Activated naive CD4-positive, alpha-beta T cell treated with anti-CD3 and anti-CD28 coated beads, Interleukin-2, amount 10 ng/mL, durations not matched to agents 7 days and 5 days (primary cell): ENCODE results near the gene TTLL10.

ENCODE experiments used
- CTCF ChIA-PET: fragments of 350-600 bp; sonication (Branson Sonifier 250); formaldehyde crosslinking; loops from one replicate; lab custom pipeline; 2021; ENCODE audit warnings: antibody characterized with exemption; lab: Charles Lee
- DNase-seq: peaks from one replicate; pipeline ENCODE4 v3.0.0-alpha.2; 2020
- H3K27ac Mint-ChIP-seq: one replicate; pipeline ENCODE4 v1.8.0; 2021; ENCODE audit warnings: mild to moderate bottlenecking, moderate library complexity, mixed read lengths
- H3K27me3 Mint-ChIP-seq: one replicate; pipeline ENCODE4 v1.8.0; 2021; ENCODE audit warnings: mild to moderate bottlenecking, mixed read lengths
- H3K36me3 Mint-ChIP-seq: one replicate; pipeline ENCODE4 v1.8.0; 2021; ENCODE audit warnings: mixed read lengths
- H3K4me1 Mint-ChIP-seq: one replicate; pipeline ENCODE4 v1.8.0; 2021; ENCODE audit warnings: mixed read lengths
- H3K4me3 Mint-ChIP-seq: one replicate; pipeline ENCODE4 v1.8.0; 2021; ENCODE audit warnings: mild to moderate bottlenecking, moderate library complexity, mixed read lengths
- H3K9me3 Mint-ChIP-seq: one replicate; pipeline ENCODE4 v1.8.0; 2021; ENCODE audit warnings: mixed read lengths

TTLL10 gene

DNA sequence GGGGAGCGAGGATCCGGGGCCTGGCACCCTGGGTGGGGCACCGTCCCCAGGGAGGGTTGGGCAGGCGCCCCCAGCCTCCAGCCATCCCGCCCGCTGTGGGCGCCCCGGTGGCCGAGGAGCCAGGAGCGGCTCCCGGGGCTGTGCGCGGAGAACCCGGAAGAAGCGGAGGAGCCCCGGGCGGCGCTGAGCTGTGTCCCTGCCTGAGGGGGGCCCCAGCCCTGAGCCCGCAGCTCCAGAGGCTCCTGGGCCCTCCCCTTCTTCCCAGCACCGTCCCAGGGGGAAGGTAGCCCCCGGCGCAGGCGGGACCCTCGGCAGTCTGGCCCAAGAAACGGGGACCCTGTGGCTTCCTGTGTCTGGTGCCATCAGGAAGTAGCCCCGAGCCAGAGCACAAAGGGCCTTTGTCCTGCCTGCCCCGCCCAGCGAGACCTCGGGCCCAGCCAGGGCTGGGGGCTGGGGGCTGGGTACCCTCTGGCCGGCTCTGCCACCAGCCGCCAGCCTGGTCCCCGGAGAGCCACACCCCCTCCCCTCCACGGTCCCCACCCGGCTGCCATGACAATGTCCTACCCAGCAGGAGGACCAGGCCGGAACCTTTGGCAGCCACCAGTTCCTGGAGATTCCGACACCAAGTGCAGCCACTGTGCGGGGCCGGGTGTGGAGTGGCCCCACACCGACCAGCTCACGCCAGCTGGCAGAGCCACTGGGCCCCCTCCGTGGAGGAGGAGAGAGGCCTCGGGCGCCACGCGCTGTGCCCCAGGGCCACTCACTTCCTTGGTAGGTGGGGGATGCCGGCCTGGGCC lies 15.6 kb upstream of the TTLL10 start:
- DNase-seq = peak; percentile 56
- H3K27me3 Mint-ChIP-seq = peaks cover 23% of the 10 kb centered on the region
- peaks cover 12% of the 10 kb centered on the region for H3K9me3 Mint-ChIP-seq
- H3K27ac Mint-ChIP-seq = no peak overlapping the region
- peaks cover 3% of the 10 kb centered on the region for H3K4me1 Mint-ChIP-seq
- H3K36me3 Mint-ChIP-seq = peaks cover 1% of the 10 kb centered on the region
- no peak overlapping the region for H3K4me3 Mint-ChIP-seq
- CTCF ChIA-PET = no interaction called here

DNA sequence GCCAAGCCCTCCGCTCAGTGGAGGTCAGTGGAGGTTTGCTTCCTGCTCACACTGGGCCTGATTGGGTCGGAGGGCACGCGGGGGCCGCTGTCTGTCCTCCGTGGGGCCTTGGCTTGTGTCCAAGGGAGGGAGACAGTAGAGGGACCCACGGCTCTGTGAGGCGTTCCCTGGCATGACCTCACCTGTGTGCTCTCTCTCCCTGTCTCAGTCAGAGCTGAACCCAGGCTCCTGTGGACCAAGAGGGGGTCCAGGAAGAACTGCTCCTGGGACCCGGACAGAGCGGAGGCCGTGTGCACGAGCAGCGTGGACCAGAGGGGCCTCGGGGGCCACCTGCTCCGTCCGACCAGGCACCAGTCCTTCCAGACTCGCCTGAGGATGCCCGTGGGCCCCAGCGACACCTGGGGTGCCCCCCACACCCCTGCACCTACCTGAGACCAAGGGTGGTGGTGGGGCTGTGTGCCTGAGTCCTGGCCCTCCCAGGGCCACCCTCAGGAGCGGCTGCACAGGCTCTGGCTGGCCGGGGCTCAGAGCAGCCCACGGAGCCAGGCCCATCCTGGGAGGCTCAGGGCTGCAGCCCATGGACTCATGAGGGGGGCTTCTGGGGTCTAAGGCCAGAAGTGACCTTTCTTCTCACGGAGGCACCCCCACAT lies 13.3 kb upstream of the TTLL10 start:
- CTCF ChIA-PET = no interaction called here
- H3K9me3 Mint-ChIP-seq = no peaks in the 10 kb centered on the region
- no peak for DNase-seq
- H3K27me3 Mint-ChIP-seq = peaks cover 25% of the 10 kb centered on the region
- no peaks in the 10 kb centered on the region for H3K36me3 Mint-ChIP-seq
- no peak overlapping the region for H3K27ac Mint-ChIP-seq
- peaks cover 3% of the 10 kb centered on the region for H3K4me1 Mint-ChIP-seq
- H3K4me3 Mint-ChIP-seq = no peak overlapping the region

DNA sequence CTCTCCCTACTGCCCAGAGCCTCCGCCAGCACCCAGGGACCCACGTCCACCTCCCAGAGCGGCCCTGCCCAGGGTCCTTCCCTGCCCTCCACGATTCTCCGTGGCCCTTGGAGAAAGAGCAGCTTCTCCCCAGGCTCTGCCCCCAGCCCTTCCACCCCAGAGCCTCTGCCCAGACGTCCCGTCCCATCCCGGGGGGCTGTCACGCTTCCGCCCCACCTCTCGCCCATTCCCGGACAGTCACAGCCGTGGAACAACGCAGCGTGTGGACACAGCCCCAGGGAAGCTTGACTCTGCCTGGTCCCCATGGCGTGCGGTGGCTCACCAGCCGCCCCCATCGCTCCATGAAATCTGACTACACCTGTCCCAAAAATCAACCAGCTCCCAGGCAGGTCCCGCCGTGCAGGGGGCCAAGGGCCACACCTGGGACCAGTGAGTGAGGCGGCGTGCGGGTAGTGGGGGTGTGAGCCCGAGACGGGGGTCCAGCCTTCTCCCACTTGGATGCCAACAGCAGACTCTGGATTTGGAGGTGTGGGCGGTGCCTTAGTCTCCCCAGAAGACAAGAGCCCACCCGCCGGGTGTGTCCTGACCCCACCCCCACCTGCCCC lies 12.5 kb upstream of the TTLL10 start:
- CTCF ChIA-PET = no interaction called here
- Mint-ChIP-seq H3K27me3 (peaks cover 25% of the 10 kb centered on the region), H3K4me3 (no peak overlapping the region), H3K4me1 (peaks cover 3% of the 10 kb centered on the region), H3K27ac (no peak overlapping the region), H3K9me3 (no peaks in the 10 kb centered on the region), H3K36me3 (no peaks in the 10 kb centered on the region)
- DNase-seq = no peak

DNA sequence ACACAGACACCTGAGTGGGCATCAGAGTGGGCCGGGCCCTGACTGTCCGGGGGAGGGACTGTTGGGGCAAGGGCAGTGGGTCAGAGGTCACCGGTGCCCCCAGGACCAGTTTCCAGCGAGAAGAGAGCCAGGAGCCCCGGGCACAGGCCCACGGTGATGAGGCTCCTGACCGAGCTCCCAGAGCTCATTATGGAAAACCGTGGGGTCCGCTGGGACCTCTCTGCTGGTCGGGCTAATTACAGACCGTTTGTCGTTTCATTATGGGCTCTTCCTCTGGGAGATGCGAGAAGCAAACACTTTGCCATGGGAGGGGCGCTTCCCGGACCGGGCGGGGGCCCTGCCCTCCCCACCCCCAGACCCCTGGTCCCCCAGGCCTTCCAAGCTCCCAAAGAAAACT lies 12.0 kb upstream of the TTLL10 start:
- Mint-ChIP-seq H3K9me3 (no peaks in the 10 kb centered on the region), H3K36me3 (no peaks in the 10 kb centered on the region), H3K27me3 (peaks cover 20% of the 10 kb centered on the region), H3K27ac (no peak overlapping the region), H3K4me1 (peaks cover 3% of the 10 kb centered on the region), H3K4me3 (no peak overlapping the region)
- CTCF ChIA-PET = no interaction called here
- DNase-seq = no peak

DNA sequence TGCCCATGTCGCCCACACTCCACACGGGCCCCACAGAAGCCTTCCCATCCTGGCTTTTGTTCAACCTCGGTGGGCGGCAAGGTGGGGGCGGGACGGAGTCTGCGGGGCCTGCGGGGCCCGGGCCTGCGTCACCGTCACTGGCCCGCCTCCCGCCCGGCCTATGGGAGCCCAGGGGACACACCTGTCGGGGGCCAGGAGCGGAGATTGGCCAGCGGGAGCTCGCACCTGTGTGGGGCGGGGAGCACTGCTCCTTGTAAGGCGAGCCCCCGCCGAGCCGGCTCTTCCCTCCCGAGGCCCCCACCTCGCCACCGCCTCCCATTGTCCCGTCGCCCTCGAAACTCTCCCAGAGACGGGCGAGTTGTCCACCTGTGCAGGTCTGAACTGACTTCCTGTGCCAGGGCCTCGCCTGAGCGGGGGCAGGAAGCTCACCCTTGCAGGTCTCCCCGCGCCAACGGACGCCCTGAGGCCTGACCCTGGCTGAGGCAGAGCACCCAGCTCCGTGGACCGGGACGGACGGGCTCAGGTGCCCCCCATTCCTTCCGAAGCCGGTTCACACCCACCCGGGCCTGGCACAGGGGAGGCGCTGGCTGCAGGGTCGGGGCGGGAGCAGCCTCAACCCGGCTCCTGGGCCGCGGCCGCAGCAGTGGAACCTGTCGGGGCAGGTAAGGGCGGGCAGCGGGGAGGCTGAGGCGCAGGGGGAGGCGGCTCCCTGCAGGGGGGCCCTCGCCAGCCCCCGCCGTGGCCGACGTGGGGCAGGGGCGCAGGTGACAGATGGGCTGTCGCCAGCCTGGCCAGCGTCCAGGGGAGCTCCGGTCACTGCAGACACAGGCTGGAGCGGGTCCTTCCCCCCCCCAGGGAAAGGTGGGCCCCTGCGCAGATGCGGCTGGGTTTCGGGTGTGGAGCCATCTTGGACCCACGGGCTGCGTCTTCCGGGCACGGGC lies 10.8 kb upstream of the TTLL10 start:
- Mint-ChIP-seq H3K4me3 (no peak overlapping the region), H3K27me3 (peaks cover 18% of the 10 kb centered on the region), H3K4me1 (no peaks in the 10 kb centered on the region), H3K27ac (no peak overlapping the region), H3K36me3 (no peaks in the 10 kb centered on the region), H3K9me3 (no peaks in the 10 kb centered on the region)
- DNase-seq = no peak
- CTCF ChIA-PET = no interaction called here

DNA sequence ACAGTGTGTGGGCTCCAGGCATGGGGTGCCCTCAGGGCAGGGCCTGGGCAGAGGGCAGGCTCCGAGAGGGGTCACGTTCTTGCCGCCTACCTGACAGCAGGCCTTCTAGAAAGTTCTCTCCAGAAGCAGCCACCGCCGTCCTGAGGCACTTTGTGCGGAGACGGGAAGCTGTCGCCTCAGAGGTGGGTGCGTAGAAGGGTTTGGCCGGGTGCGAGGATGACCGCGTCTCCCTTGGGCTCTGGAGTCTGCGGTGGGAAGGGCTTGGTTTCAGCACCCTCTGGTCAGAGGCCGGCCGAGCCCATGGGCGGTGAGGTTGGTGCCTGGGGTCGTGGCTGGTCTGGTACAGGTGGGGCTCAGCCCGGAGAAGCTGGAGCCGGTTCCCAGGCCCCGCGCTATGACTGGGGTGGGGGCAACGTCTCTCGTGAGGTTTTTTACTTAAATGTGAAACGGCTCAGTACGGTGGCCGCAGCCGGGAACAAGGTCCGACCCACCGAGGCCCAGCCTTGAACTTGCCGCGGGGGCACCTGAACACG lies 10.1 kb upstream of the TTLL10 start:
- Mint-ChIP-seq H3K4me1 (no peaks in the 10 kb centered on the region), H3K4me3 (no peak overlapping the region), H3K9me3 (no peaks in the 10 kb centered on the region), H3K36me3 (no peaks in the 10 kb centered on the region), H3K27ac (no peak overlapping the region), H3K27me3 (peaks cover 24% of the 10 kb centered on the region)
- DNase-seq = no peak
- CTCF ChIA-PET = no interaction called here

DNA sequence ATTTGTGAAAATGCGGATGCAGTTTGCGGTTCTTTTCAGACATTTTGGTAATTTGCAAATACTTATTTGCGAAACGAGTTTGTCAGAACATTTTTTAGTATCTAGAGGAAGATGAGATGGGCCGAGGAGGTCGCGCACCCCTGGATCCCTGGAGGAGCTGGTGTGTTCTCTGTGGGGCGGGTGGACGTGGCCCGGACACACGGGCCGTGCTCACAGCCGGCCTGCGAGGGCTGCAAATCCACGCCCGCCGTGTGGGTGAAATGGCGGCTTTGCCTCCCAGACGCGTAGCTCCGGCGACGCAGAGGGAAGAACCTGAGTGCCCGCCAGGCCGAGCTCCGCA lies 9.3 kb upstream of the TTLL10 start:
- no peaks in the 10 kb centered on the region for H3K4me1 Mint-ChIP-seq
- H3K36me3 Mint-ChIP-seq = no peaks in the 10 kb centered on the region

DNA sequence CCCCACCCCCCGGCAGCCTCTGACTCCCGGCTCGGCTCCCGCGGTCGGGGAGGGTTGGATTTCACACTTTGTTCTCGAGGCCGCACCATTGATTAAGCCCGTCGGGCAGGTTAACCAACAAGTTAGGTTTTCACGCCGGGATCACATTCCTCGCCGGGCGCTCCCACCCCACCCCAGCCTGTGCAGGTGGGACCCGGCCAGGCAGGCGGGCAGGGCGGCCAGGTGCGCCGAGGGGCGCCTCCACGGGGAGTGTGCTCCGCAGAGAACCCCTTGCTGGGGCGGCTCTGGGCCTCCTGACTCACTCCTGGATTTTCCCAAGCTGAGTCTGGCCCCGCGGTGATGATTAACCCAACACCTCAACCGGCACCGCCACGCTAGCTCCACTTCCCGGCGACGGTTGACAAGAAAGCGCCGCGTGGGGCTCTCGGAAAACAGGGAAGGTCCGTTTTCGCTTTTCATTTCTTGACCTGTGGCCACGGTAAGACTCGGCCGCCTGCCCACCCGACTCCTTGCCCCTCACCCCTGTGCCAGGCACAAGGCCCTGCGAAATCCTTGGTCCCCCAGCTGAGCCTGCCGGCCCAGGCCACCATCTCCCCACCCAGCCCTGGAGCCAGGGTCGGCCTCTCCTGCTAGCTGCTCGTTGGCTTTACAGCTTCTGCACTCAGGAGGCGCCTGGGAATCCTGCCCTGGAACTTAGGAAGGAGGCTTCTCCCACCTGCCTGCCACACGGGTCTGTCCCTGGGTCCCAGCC lies 8.8 kb upstream of the TTLL10 start:
- peaks cover 27% of the 10 kb centered on the region for H3K27me3 Mint-ChIP-seq
- no peaks in the 10 kb centered on the region for H3K9me3 Mint-ChIP-seq
- DNase-seq = no peak
- CTCF ChIA-PET = no interaction called here
- no peaks in the 10 kb centered on the region for H3K36me3 Mint-ChIP-seq
- peaks cover under 1% of the 10 kb centered on the region for H3K4me1 Mint-ChIP-seq
- H3K27ac Mint-ChIP-seq = no peak overlapping the region
- no peak overlapping the region for H3K4me3 Mint-ChIP-seq

More for the DNA sequence above, 9.3 kb upstream of the TTLL10 start:
- CTCF ChIA-PET = no interaction called here
- H3K4me3 Mint-ChIP-seq = no peak overlapping the region
- DNase-seq = no peak
- H3K9me3 Mint-ChIP-seq = no peaks in the 10 kb centered on the region
- peaks cover 24% of the 10 kb centered on the region for H3K27me3 Mint-ChIP-seq
- no peak overlapping the region for H3K27ac Mint-ChIP-seq

DNA sequence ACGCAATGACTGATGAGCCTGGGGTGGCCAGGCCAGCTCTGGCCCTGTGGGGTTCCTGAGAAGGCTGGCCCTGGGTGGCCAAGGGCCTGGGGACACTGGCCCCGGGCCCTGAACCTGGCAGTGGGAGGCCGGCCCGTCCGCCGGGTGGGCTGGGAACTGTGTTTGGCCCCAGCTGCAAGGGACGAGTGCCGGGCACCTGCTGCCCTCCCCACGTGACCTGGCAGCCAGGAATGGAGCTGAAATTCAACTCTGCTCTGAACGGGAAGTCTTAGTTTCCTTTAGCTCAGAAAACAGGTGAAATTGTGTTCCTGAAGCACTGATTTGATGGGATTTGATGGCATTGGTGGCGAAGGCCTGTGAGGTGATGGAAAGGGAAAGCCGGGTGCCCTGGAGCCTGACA lies 8.2 kb upstream of the TTLL10 start:
- no peaks in the 10 kb centered on the region for H3K9me3 Mint-ChIP-seq
- H3K27me3 Mint-ChIP-seq = peaks cover 33% of the 10 kb centered on the region
- H3K36me3 Mint-ChIP-seq = no peaks in the 10 kb centered on the region
- no peak overlapping the region for H3K27ac Mint-ChIP-seq
- peaks cover 4% of the 10 kb centered on the region for H3K4me1 Mint-ChIP-seq
- DNase-seq = no peak
- CTCF ChIA-PET = no interaction called here
- H3K4me3 Mint-ChIP-seq = no peak overlapping the region

DNA sequence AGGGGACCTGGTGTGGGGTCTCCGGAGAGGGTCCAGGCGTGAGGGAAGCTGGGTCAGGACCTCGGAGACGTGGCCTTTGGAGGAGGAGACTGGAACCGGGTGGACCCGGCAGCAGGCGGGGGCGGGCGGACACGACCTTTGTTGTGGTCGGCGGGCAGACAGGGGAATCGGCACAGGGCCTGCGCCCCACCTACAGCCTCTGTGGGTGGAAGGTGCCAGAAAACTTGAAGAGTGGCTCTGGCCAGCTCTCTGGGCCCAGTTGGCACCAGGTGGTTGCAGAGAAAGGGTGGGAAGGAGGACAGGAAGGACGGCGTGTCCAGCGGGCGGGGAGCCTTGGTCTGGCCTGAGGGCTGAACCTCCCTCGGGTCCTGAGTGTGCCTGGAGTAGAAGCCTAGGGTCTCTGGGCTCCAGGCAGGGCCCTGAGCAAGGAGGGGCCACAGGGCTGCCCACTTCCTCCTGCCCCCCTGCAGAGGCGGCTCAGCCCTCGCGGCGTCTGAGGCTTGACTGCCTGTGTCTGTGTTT lies 7.7 kb upstream of the TTLL10 start:
- Mint-ChIP-seq H3K4me3 (no peak overlapping the region), H3K27me3 (peaks cover 37% of the 10 kb centered on the region), H3K36me3 (no peaks in the 10 kb centered on the region), H3K27ac (no peak overlapping the region), H3K4me1 (peaks cover 4% of the 10 kb centered on the region), H3K9me3 (no peaks in the 10 kb centered on the region)
- no peak for DNase-seq
- CTCF ChIA-PET = no interaction called here

DNA sequence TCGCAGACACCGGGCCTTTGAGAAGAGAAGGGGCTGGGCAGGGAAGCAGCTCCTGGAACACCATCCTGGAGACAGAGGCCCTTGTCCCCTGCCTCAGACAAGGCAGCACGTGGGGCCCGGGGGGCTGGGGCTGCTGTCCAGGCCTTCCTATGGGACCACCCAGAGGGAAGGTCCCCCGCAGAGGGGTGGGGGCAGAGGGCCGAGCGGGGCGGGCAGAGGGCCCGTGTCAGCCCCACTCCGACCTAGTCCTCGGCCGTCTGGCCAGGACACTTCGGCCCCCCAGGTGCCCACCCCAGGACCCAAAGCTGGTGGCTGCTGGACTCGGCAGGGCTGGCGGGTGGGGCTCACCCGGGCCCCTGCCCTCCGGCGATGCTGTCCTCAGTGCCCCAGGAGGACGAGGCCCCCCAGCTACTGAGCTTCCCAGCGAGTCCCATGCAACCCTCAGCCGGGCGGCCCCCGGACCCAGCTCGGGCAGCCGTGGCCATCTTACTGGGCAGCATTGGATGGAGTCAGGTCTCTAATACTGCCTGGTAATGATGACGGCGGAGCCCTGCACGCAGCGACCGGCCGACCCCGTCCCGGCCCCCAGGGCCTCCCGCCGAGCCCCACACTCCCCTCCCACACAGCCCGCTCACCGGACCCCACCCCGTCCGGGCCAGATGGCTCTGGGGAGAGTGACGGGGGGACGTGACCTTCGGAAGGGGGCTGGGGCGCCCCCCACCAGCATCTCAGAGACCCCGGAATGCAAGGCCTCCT lies 6.9 kb upstream of the TTLL10 start:
- DNase-seq = no peak
- peaks cover 7% of the 10 kb centered on the region for H3K4me1 Mint-ChIP-seq
- H3K27ac Mint-ChIP-seq = no peak overlapping the region
- H3K36me3 Mint-ChIP-seq = no peaks in the 10 kb centered on the region
- peaks cover 38% of the 10 kb centered on the region for H3K27me3 Mint-ChIP-seq
- H3K9me3 Mint-ChIP-seq = no peaks in the 10 kb centered on the region
- CTCF ChIA-PET = interaction anchor here (1.8 kb wide), 1 partner anchor 45 kb away, joined by 4 read pairs; no protein-coding TSS in a partner anchor
- H3K4me3 Mint-ChIP-seq = no peak overlapping the region

DNA sequence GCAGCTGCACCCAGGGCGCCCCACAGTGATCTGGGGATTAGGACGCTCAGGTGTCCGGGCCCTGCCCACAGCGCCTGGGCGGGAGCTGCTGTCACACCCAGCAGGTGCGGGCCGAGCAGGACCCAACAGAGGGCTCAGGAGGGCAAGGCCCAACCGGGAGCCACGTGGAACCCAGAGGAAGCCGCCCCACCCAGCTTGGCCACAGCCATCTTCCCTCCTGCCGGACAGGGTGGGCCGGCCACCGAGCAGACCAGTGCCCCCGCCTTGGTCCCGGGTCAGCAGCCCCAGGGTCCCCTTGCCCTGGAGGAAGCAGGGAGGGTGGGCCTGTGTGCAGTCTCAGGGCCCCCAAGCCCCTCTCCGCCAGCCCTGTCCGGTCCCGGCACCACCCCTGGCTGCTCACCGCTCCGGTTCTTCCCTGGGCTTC lies 6.3 kb upstream of the TTLL10 start:
- Mint-ChIP-seq H3K4me1 (peaks cover 12% of the 10 kb centered on the region), H3K27ac (no peak overlapping the region), H3K9me3 (no peaks in the 10 kb centered on the region), H3K27me3 (peaks cover 44% of the 10 kb centered on the region), H3K4me3 (no peak overlapping the region), H3K36me3 (no peaks in the 10 kb centered on the region)
- no peak for DNase-seq
- CTCF ChIA-PET = interaction anchor here (1.8 kb wide), 1 partner anchor 45 kb away, joined by 4 read pairs; no protein-coding TSS in a partner anchor
